ENCODE data around the gene KCNG1. TPM values are rescaled to one million over a fixed set of nuclear protein-coding genes. Genes with fewer than 3 reads are reported as not detected.
"Not testable (repeated sequence)": the region's sequence is repeated elsewhere in the genome, so short reads cannot be mapped to it uniquely, and the experiment has no call there.

The KCNG1 gene, protein sequence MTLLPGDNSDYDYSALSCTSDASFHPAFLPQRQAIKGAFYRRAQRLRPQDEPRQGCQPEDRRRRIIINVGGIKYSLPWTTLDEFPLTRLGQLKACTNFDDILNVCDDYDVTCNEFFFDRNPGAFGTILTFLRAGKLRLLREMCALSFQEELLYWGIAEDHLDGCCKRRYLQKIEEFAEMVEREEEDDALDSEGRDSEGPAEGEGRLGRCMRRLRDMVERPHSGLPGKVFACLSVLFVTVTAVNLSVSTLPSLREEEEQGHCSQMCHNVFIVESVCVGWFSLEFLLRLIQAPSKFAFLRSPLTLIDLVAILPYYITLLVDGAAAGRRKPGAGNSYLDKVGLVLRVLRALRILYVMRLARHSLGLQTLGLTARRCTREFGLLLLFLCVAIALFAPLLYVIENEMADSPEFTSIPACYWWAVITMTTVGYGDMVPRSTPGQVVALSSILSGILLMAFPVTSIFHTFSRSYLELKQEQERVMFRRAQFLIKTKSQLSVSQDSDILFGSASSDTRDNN
- 9.9 TPM for total RNA-seq

DNA sequence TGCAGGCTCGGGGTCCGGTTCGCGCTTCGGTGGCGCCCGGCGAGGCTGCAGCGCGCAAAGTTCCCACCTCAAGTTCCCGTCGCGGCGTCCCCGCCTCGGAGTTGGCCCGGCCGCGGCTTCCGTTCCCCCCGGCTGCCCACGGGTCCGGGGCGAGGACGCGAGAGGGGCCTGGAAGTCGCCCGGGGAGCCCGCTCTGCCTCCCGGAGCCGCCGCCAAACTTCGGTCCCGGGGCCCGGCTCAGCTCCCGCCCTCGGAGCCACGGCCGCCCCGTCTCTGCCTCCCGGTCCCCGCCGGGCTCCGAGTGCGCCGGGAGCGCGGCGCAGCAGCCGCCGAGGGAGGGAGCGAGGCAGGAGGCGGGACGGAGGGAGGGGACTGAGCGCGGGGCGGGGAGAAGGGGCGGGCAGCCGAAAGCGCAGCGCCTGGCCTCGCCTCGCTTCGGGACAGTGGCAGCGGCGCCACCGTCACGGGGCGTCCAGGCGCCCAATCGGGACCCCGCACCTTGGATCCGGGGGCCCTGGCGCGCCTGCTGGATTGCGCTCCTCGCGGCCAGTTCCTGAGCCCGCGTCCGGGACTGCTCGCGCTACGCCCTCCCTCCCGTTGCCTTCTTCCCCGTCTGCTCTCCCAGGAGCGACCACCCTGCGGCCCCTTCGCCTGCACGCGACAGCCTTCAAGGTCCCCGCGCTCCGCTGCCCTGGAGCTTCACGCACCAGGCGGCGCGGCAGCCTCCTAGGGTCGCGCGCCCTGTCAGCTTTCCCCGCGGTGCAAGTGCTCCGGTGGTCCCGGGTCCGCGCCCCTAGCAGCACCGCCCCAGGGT, at the start of gene KCNG1:
TSS of gene KCNG1 (minus strand) at position 305 of the 814 bp plus-strand sequence. CDS start 12,769 bp downstream, outside the sequence.
- peak; percentile 95 for ATAC-seq

DNA sequence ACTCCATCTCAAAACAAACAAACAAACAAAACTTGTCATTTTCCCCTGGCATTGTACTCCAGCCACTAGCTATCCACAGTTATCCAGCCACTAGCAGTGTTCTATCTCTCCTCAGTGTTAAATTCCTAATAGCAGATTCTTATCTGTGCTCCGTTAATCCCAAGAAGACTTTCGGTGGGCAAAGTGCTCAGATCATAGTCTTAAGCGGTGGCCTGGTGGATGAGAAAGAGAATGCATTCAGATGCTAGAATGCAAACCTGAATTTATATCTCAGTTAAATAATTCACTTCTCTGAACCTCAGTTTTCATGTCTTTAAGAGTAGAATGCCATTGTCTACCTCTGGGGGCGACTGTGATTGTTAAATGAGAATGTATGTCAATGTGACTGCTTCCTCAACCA, 47.7 kb upstream of the KCNG1 start:
- no peak for ATAC-seq

DNA sequence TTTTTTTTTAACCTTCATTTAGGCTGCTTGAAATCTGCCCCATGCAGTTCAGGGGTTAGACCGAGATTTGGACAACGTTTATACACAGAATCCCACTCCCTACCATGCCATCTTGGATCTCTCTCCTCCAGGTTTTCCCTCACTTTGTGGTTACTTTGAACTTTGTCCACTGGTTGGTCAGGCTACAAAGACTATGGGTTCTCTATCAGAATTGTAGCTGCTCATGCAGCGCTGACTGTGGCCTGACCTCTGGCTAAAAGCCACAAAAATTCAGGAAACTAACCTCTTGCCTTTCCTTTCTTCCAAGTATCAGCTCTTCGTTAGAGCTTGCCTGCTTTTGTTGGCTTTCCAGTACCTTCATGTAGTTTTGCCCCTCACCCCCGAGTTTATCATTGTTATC, 44.9 kb upstream of the KCNG1 start:
- no peak for ATAC-seq

DNA sequence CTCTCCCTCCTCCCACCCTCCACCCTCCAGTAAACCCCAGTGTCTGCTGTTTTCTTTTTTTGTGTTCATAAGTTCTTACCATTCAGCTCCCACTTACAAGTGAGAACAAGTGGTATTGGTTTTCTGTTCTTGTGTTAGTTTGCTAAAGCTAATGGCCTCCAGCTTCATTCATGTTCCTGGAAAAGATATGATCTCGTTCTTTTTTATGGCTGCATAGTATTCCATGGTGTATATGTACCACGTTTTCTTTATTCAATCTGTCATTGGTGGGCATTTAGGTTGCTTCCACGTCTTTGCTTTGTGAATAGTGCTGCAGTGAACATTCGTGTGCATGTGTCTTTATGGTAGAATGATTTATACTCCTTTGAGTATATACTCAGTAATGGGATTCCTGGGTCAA, 42.7 kb upstream of the KCNG1 start:
- no peak for ATAC-seq

DNA sequence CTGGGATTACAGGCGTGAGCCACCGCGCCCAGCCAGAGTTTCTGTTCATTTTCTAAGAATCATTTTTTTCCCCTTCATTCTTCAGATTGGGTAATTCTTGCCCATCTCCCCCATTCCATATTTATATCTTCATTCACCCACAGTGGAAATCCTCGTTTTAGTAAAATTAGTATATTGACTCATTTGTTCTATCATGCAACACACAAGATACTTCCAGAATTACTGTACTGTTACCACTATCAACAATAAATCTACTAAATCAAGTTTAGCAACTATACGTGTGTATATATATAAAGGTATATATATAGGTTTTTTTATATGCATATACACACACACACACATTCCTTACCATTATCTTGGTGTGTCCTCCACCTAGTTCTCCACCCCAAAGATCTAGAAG, 41.2 kb upstream of the KCNG1 start:
- no peak for ATAC-seq

DNA sequence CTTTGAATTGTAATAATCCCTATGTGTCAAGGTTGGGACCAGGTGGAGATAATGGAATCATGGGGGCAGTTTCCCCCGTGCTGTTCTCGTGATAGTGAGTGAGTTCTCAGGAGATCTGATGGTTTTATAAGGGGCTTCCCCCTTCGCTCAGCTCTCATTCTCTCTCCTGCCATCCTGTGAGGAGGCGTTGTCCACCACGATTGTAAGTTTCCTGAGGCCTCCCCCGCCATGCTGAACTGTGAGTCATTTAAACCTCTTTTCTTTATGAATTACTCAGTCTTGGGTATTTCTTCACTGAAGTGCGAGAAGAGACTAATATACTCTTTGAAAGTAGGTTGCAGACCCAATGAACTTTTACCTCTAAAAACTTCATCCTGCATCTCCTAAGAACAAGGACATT, 39.2 kb upstream of the KCNG1 start:
- no peak for ATAC-seq

DNA sequence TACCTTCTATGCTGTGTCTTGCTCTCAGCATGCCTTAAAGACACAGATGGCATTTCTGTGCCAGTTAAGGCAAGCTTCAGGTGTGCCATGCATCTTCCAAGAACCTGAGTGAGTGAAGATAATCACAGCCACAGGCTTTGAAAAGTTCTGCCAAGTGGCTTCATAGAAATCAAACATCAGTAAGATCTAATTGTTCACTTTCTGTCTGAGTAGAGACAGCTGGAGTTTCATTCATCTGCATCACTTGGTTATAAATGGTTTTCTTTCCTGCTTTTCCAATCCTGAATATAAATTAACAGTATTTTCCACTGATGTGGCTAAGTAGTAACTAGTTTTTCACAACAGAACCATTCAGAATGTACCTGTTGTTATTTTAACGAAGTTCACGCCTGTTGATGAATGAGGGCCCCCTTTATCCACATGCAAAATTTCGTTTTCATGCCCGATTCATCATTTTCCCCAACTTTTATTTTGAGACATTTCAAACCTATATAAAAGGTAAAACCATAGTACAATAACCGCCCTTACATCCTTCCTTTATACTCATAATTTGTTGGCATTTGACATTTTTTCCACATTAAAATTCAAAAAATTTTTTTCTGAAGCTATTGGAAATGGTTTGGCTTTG, 38.6 kb upstream of the KCNG1 start:
- no peak for ATAC-seq

DNA sequence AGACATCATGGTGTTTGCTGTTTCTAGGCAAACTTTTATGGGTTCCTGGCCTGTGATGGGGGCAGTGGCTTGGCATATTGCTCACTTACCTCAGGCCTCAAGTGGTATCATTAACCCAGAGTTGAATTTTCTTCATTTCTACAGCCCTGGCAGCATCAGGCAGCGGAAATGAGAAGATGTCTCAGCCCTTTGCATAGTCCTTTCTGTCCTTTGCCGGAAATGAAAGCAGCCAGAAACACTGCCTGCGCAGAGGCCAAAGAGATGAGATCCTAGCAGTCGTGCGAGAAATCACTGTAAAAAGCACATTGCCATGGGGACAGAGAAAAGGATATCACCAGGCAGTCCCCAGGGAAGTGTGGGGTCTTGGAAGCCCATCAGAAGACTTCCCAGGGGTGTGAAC, 37.4 kb upstream of the KCNG1 start:
- ATAC-seq = no peak

DNA sequence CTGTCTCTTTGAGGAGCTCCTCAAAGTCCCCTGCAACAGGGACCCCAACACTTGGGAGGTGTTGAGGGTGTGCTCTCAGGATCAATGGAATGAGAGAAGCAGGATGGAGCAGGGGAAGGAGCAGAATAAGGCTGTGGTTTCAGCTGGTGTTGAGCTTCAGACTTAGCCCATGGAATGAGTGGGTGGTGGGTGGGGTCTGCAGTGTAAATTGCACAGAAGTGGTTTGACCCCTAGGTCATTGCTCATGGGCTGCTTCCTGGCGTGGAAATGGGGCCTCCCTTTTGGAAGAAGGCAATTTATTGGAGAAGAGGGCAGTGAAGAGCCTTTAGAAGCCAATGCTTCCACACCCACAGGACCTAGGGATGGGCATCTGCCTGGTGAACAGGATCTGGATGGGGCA, 37.0 kb upstream of the KCNG1 start:
- ATAC-seq = no peak

DNA sequence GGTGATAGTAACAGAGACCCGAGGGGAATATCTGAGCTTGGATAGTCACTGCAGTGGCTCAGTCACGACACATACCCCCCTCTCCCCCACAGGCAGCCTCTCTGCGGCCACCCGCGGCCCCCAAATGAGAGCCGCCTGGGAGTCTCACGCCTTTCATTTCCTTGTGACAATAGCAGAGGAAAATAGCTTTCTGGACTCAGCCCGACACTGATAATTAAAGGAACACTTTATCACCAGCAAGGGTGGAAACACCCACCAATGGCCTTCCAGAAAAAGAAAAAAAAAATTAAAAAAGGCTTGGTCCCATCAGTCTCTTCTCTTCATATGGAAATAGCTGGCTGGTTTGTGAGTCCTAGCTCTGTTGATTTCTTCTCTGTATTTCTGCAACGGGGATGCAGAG, 35.1 kb upstream of the KCNG1 start:
- ATAC-seq = no peak

DNA sequence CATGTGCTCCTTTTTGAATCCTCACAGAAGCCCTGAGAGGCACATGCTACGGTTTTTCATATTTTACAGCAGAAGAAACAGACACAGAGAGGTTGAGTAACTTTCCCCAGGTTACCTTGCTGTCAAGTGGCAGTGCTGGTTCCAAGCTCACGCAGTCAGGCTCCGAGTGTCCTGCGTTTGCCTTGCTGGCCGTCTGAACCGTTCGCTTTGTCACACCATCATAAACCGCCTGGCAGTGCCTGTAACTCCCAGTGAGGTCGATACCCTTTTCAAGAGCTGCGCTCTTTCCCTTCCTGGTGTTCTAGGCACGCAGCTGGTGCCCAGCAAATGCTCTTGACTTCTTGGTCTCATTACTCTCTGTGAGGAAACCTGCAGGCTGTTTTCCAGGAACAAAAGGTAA, 31.3 kb upstream of the KCNG1 start:
- no peak for ATAC-seq

DNA sequence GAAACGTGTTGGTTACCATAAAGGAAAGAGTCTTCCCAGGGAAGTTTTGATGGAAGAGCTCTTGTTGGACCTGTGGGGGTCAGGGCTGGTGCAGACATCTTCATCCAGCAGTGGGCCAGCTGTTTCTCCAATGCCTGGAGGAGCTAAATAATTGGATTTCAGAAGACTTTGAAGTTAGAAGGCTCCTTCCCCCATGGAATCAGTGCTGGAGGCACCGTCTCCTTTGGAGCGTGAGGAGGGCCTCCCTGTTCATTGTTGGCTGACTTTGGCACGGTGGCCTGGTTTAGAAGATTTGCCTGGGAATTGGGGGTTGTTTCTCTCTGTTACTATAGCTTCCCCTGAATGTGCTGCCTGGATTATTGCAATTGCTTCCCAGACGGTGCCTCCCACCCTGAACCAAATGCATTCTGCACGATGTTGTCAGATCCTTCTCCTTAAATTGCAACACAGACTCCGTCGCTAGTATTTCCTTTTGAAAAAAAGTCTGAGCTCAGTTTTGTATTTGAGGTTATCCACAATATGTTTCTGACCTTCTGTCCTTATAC, 27.7 kb upstream of the KCNG1 start:
- no peak for ATAC-seq

DNA sequence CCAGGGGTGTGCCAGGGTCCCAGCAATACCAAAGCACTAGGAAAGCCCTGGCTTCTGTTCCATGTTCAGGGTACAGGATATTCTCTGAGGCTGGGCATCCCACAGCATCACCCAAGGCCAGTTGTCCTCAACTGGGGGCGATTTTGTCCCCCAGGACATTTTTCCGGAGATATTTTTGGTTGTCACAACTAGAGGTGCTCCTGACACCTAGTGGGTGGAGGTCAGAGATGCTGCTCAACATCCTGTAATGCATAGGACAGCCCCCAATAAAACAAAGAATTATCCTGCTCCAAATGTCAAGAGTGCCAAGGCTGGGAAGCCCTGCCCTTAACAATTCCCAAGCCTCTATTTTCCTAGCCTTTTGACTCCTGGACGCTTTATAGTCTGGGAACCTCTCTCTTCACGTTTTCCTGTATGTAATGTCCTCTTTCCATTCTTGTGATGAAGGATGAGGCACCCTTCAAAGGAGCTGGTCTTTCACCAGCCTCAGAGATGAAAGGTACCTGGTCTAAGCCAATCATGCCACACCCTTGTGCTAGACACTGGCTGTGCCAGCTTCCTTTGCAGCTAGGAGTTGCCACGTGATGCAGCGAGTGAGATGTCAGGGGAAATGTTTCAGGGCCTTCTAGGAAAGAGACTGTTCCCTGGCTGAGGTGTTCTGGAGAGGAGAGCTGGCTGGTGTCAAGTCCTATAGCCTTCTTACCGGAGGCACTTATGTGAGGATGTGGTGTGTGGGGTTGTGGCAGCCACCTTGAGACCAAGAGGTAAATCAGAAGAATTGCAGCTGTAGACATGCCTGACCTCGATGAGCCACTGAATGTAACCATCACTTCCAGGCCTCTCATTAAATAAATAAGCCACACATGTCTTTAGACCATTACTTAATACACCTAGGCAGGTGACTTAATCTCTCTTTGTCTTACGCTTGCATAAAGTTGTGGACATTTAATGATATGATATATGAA, 23.4 kb upstream of the KCNG1 start:
- no peak for ATAC-seq

DNA sequence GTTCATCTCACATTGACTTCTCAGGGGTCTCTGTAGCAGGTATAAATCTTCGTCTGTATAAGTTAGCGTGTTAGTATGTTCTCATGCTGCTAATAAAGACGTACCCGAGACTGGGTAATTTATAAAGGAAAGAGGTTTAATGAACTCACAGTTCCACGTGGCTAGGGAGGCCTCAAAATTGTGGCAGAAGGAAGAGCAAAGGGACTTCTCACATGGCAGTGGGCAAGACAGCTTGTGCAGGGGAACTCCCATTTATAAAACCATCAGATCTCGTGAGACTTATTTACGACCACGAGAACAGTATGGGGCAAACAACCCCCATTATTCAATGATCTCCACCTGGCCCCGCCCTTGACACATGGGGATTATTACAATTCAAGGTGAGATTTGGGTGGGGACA, 22.6 kb upstream of the KCNG1 start:
- not testable (repeated sequence) for ATAC-seq

DNA sequence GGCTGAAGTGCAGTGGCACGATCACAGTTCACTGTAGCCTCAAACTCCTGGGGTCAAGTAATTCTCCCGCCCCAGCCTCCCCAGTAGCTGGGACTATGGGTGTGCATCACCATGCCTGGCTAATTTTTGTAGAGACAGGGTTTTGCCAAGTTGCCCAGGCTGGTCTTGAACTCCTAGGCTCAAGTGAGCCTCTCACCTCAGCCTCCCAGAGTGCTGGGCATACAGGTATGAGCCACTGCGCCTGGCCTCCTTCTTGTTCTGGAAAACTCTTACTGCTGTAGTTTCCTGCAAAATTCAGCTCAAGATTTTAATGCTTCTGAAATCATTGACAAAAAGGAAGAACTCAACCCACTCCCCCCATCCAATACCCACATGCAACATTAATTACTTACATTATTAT, 21.9 kb upstream of the KCNG1 start:
- no peak for ATAC-seq

DNA sequence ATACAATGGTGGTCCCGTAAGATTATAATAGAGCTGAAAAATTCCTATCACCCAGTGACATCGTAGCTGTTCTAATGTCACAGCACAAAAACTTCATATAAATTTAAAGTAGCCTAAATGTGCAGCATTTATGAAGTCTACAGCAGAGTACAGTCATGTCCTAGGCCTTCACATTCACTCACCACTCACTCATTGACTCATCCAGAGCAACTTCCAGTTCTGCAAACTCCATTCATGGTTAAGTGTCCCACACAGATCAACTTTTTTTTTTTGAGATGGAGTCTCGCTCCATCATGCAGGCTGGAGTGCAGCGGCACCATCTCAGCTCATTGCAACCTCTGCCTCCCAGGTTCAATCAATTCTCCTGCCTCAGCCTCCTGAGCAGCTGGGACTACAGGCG, 20.9 kb upstream of the KCNG1 start:
- no peak for ATAC-seq

DNA sequence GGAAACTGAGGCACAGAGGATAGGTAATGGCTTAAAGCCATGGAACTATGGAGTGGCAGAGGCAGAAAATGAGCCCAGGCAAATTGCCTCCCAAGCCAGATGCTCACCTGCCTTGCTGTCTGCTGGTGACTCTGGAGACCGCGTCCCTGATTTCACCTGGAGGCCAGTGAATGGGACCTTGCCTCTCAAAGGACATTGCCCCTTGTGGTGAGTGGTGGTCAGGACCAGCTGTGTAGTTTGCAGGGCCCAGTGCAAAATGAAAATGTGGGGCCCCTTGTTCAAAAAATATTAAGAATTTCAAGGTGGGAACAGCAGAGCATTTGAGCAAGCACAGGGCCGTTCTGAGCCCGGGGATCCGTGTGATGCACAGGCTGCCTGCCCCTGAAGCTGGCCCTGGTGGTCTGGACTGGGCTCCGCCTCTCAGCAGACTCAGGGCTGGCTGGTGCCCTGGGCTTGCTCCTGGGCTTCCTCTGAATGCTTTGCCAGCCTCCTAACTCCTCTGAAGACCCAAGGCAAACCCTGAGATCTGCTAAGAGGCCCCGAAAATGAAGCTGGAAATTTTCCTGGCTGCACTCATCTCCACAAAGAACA, 19.8 kb upstream of the KCNG1 start:
- no peak for ATAC-seq

DNA sequence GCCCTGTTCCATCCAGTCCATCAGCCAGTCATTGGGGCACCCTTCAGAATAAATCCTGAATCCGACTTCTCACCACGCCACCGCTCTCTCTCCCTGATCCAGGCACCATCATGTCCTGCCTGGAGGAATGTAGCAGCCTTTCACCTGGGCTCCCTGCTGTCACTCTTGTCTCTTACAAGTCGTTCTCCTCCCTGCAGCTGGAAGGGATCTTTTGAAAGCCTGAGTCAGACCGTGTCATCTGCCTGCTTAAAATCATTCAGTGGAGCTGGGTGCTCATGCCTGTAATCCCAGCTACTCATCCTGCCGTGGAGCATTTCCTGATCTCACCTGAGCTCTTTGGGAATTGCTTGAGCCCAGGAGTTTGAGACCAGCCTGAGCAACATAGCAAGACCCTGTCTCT, 19.2 kb upstream of the KCNG1 start:
- ATAC-seq = peak; percentile 63

DNA sequence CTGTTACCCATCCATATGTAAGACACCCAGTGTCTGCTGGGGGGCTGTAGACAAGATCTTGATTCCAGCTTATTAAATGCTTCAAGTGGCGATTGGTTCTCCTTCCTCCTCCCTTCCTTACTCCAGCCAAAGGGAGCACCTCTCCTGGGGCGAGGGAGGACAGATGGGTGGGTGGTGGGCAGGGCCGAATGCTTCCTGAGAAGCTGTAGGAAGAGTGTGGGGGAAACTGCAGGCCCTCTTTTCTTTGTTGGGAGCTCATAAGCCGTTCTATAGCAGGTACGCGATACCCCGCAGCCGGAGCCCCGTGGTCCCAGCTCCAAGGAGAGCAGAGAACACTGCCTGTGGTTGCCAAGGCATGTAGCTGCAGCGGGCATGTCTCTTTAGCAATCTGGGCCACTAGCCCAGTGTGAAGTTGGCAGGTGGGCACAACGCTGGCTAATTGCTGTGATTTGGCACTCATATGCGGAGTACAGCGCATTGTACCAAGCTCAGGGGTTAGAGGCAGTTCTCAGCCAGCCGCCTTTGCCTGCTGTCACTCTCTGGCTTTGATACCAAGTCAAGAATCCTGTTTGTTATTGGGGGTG, 14.7 kb upstream of the KCNG1 start:
- no peak for ATAC-seq

DNA sequence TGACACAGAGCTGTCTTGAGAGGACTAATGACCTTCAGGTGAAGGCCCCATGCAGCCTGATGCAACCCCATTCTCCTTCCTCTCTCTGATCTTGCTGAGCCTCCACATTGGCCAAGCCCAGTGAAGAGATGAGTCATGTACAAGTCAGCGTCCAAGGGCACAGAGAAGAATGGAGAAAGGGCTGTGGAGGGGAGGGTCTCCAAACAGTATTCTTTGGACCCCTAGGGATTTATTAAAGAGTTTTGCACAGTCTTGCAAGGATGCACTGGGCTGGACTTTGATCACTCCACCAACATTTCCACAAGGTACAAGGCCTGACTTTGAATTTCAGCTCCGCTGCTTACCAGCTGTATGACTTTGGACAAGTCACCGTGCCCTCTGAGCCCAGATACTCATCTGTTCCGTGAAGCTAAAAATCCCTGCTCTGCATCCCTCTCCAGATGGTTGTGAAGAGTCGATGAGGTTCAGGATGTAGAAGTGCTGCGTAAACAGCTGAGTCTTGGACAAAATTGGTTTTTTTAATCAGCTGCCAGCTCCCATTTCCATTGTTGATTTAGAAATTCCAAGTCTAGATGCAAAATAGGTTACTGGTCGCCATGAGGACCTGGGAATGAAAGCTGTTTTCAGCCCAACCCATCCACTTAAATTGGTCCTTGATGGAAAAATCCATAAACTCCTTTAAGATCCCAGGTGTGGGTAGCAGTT, 14.1 kb upstream of the KCNG1 start:
- ATAC-seq = peak; percentile 56
